NK-92 (cell line): Measurements from ENCODE around the gene RAPGEF5.

Experiments
- DNase-seq: peaks from one replicate; lab custom pipeline; 2025; ENCODE audit not compliant: unreplicated experiment; lab: John Stamatoyannopoulos, UW

RAPGEF5 gene

GRCh38 chr7:22269963-22270362 lies 87.0 kb downstream of the RAPGEF5 start:
- no peak for DNase-seq

- no peak for DNase-seq
These were observed 88.0 kb downstream of the RAPGEF5 start for GRCh38 chr7:22268884-22269421.

GRCh38 chr7:22267930-22268615 lies 88.9 kb downstream of the RAPGEF5 start:
- no peak for DNase-seq

- DNase-seq, result no peak
These were observed 94.4 kb downstream of the RAPGEF5 start for GRCh38 chr7:22262538-22262937.

GRCh38 chr7:22256541-22257096 lies 100.3 kb downstream of the RAPGEF5 start:
- no peak for DNase-seq

- DNase-seq, result no peak
These were observed 101.1 kb downstream of the RAPGEF5 start for GRCh38 chr7:22255834-22256233.

- DNase-seq, result no peak
These were observed 101.6 kb downstream of the RAPGEF5 start for GRCh38 chr7:22255342-22255741.

GRCh38 chr7:22252936-22253536 lies 103.9 kb downstream of the RAPGEF5 start:
- no peak for DNase-seq

GRCh38 chr7:22252016-22252415 lies 104.9 kb downstream of the RAPGEF5 start:
- DNase-seq, result no peak

GRCh38 chr7:22251281-22251680 lies 105.7 kb downstream of the RAPGEF5 start:
- no peak for DNase-seq

- DNase-seq, result no peak
These were observed 106.6 kb downstream of the RAPGEF5 start for GRCh38 chr7:22250390-22250789.

- no peak for DNase-seq
These were observed 108.7 kb downstream of the RAPGEF5 start for GRCh38 chr7:22248111-22248809.

GRCh38 chr7:22241805-22242390 lies 115.1 kb downstream of the RAPGEF5 start:
- no peak for DNase-seq

- DNase-seq, result no peak
These were observed 115.9 kb downstream of the RAPGEF5 start for GRCh38 chr7:22240904-22241571.

- no peak for DNase-seq
These were observed 118.3 kb downstream of the RAPGEF5 start for GRCh38 chr7:22238354-22239311.

GRCh38 chr7:22235134-22235533 lies 121.8 kb downstream of the RAPGEF5 start:
- no peak for DNase-seq

GRCh38 chr7:22234227-22234626 lies 122.7 kb downstream of the RAPGEF5 start:
- no peak for DNase-seq

GRCh38 chr7:22231806-22232205 lies 125.1 kb downstream of the RAPGEF5 start:
- DNase-seq, result no peak

- no peak for DNase-seq
These were observed 125.8 kb downstream of the RAPGEF5 start for GRCh38 chr7:22231141-22231540.

GRCh38 chr7:22230238-22230637 lies 126.7 kb downstream of the RAPGEF5 start:
- no peak for DNase-seq
